NCI-H1417 (cell line): Measurements from ENCODE around the gene C1QC.
A peak's percentile ranks its signal among the peaks of the same experiment; 100 is the strongest.

ENCODE experiments used
- DNase-seq, 3 experiments: peaks; one replicate each; lab custom pipeline; 2025; lab: John Stamatoyannopoulos, UW

The C1QC gene

DNA sequence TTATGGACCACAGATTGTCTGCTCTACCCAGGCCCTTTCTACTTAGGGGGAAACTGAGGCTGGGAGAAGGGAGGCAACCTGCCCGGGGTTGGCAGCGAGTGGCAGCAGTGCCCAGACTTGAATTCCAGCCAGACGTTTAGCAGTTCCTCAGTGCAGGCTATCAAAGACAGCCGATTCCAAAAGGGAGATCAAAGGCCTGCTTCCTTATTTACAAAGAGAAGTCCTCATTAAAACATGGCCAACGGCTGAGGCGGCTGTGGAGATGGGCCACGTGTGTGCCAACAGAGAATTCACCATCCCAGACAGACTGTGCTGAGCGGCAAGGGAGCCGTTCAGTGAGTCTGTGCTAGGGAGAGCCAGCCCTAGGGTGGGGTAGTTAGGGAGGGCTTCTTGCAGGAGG lies 37.3 kb downstream of the C1QC start:
- no peak for DNase-seq

DNA sequence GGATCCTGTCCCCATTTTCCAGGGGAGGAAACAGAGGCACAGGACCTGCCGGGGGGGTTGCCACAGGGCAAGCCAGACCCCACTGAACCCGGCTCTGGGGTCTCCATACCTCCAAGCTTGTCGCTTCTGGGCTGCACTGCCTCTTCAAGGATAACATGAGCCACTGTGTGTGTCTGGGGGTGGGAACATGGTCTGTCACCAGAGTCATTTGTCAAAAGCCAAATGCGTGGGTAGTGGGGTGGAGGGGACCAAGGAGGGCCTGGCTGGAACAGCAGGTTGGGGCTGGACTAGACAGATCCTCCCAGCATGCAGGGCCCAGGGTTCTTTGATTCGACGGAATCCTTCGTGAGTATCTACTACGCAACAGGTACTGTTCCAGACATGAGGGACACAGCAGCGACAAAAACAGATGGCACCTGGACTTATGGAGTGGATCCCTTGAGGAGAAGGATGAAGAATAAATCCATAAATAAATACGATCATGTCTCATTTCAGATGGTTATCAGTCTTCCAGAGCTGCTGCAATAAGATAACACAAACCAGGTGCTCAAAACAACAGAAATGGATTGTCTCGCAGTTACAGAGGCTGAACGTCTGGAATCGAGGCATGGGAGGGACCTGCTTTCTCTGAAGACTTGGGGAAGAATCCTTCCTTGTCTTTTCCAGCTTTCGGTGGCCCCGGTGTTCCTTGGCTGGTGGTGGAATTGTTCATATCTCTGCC lies 38.3 kb downstream of the C1QC start:
- no peak for DNase-seq

DNA sequence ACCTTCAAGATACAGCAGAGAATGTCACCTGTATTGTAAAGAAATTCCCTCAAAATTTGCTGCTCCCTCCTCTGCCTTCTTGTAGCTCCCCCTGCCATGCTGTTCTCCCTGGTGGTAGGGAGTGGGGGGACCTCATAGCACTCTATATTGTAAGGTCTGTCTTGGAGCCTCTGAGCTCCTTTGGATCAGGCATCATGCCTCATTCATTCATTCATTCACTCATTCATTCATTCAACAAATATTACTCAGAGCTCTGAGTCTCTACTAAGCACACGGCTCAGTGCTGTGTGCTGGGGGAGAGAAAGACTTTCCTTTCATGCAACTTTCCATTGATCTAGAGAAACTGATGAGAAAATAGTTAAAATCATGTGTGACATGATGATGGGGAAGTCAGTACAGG lies 40.1 kb downstream of the C1QC start:
- no peak for DNase-seq

DNA sequence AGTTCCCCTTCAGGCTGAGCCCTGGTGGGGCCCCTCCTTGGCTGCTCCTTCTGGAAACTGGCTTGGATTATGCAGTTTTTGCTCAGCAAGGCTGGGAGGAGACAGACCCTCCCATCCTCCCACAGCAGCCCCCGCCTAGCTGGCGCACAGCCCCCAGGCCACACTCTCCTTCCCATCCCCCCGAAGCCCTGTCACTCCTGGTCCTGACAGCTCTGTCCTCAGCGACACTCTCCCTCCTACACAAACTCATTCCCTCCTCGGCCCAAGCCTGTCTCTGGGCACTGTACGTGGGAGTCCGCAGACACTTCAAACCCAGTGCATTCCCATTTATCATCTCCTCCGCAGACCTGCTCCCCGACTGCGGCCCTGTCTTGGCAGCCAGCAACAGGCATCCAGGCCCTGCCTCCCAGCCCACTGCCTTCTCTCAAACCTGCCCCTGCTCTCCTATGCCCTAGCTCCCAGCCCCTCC lies 42.2 kb downstream of the C1QC start:
- no peak for DNase-seq

DNA sequence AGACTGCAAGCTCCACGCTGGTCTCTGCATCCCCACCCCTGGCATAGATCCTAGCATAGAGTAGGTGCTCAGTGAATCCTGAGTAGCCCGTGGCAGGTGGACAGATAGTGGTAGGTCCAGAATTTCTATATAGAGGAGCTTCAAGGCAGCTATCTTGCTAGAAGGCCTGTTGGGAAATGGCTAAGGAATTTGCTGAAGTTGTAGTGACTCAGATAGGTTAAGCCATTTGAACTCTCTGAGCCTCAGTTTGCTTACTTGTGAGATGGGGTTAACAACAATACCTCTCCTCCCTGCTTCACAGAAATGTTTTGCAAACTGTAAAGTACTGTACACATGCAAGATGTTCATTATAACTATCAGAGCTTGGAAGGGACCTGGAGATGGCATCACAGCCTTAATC lies 43.8 kb downstream of the C1QC start:
- DNase-seq, result no peak

DNA sequence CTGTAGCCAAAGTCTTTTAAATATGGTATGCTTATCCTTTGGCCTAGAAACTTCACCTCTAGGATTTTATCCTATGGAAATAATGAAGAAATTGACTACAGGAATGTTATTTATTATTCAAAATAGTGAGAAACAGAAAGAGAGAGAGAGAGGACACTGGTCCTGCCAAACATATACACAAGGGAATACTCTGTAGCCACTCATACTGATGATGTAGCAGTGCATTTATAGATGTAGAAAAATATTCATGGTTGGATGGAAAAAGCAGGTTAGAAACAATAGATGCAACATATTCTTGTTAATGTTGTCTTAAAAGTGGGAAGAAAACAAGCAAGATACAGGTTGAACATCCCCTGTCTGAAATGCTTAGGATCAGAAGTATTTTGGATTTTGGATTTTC lies 45.0 kb downstream of the C1QC start:
- no peak for DNase-seq

DNA sequence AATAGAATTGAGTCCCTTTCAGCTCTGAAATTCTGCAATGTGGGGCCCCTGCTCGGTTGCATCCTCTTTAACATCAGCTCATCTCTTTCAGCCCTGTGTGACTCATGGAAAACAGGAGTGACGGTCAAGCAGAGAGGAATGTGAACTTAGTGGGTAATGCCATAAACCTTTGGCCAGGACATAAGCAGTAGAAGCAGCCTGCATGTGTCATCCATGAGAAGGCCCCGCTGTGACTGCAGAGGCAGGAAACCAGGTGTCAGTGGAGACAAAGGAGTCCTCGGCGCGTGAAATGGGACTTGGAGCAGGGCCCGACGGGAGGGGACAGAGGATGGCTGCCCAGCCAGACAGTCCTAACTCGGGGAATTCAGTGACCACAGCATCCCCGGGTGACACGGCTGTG lies 46.1 kb downstream of the C1QC start:
- peak in 2 of 3 experiments; percentile 60 to 82 for DNase-seq

DNA sequence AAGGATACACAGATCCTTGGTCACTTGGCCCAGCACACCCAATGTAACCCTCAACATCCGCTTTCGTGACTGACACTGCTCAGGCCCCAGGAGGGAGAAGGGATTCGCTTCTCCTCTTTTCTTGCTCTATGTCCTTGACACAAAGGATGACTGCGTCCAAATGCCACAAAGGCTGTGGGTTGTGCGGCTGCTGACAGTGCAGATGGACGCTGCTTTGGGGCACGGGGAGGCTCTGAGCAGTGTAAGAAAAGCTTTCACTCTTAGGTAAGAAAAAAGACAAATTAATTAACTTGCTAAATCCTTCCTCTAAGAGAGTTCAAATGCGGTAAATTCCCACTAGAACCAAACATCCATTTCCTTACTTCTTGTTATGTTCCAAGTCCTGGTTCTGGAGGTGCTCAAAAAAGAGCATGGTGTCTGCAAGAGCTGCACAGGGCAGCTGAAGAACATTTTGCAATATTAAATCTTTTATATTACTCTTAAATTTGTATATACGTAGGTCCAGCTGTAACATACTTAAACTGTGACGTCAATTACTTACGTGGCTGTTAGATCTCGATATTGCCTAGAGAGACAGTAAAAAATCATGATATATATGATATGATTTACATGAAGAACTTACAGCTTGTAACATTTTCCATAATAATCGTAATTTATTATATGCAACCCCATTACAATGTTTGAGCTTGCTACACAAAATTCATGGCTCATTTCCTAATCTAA lies 47.8 kb downstream of the C1QC start:
- DNase-seq, result peak in 1 of 3 experiments; percentile 16

DNA sequence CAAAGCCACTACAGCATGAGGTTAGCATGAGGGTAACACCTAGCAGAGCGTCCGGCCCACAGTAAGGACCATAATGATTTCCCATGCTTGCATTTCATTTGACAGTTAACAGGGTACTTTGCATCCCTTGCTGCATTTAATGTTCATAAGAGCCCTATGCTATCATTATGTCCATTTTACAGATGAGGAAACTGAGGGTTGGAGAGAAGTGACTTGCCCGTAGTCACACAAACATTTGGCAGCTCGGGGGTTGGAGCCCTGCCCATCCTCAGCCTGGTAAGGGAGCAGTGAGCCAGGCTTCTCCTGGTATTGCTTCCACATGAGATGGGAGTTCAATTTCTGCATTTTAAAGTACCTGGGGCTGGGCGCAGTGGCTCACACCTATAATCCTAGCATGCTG lies 50.7 kb downstream of the C1QC start:
- no peak for DNase-seq

DNA sequence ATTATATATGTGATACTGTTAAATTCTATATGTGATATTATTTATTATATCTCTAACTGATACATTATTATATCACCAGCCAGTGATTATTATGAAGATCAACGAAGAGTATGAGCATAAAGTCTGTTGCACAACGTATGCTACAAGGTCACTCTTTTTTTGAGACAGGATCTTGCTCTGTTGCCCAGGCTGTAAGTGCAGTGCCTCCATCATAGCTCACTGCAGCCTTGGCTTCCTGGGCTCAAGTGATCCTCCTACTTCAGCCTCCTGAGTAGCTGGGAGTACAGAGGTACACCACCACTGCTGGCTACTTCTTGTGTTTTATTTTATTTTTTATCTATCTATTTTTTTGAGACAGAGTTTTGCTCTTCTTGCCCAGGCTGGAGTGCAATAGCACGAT lies 53.2 kb downstream of the C1QC start:
- no peak for DNase-seq
